Measurements from ENCODE around the gene UBE2O. TPM values are rescaled to one million over a fixed set of nuclear protein-coding genes. Genes with fewer than 3 reads are reported as not detected.

Gene UBE2O
- total and polyA plus RNA-seq, 4 donors: 25.0 to 47.4 (median 35.8) TPM

DNA sequence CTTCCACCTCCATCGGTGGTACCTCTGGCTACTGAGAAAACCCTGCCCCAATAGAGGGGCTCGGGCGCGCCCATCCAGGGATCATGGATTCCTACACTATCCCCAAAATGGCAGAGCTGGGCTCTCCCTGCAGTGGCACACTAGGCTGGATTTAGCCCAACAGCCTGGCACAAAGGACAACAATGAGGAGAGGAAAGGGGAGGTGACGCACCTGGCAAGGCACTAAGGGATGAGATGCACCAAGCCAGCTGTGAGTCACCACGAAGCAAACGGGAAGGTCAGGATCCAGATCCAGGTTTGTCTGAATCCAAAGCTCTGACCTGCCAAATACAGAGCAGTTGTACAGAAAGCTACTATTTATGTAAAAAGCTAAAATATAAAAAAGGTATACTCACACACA lies 18.1 kb downstream of the UBE2O start:
- H3K4me3 ChIP-seq (ENCODE audit: low read depth, low read length): no peak overlapping the region
- no peaks in the 10 kb centered on the region for H3K27me3 ChIP-seq (ENCODE audit: control insufficient read depth, insufficient read depth, low read length)
- no peak for DNase-seq (ENCODE audit: low read depth in 4 of 6, low spot score in 6 of 6)
- no peaks in the 10 kb centered on the region for H3K9me3 ChIP-seq (ENCODE audit: control insufficient read depth, insufficient read depth, low read length)
- no peak overlapping the region for H3K27ac ChIP-seq (ENCODE audit: low read depth, low read length)
- H3K4me1 ChIP-seq (ENCODE audit: control insufficient read depth, insufficient read depth, low read length): peaks cover 9% of the 10 kb centered on the region
- WGBS (ENCODE audit: insufficient coverage): 100% methylated on average over 4 of the region's 7 CpGs
- H3K36me3 ChIP-seq (ENCODE audit: control insufficient read depth, insufficient read depth, low read length): no peaks in the 10 kb centered on the region

DNA sequence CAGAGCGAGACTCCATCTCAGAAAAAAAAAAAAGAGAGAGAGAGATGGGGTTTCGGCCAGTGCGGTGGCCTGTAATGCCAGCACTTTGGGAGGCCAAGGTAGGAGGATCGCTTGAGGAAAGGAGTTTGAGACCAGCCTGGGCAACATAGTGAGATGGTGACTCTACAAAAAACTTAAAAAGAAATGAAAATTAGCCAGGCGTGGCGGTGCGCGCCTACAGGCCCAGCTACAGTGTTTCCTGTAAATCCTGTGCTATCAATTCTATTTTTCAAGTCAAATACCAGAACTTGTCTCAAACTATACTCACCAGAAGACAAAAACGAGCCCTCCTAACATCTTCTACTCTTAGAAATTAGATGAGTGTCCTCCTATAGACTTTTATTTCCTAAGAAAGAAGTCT lies 19.3 kb downstream of the UBE2O start:
- Histone ChIP-seq H3K9me3 (ENCODE audit: control insufficient read depth, insufficient read depth, low read length) (no peaks in the 10 kb centered on the region), H3K36me3 (ENCODE audit: control insufficient read depth, insufficient read depth, low read length) (no peaks in the 10 kb centered on the region), H3K4me1 (ENCODE audit: control insufficient read depth, insufficient read depth, low read length) (peaks cover 9% of the 10 kb centered on the region), H3K27ac (ENCODE audit: low read depth, low read length) (no peak overlapping the region), H3K27me3 (ENCODE audit: control insufficient read depth, insufficient read depth, low read length) (no peaks in the 10 kb centered on the region), H3K4me3 (ENCODE audit: low read depth, low read length) (no peak overlapping the region)
- DNase-seq (ENCODE audit: low read depth in 4 of 6, low spot score in 6 of 6): no peak
- 100% methylated on average over 8 of the region's 9 CpGs for WGBS (ENCODE audit: insufficient coverage)

DNA sequence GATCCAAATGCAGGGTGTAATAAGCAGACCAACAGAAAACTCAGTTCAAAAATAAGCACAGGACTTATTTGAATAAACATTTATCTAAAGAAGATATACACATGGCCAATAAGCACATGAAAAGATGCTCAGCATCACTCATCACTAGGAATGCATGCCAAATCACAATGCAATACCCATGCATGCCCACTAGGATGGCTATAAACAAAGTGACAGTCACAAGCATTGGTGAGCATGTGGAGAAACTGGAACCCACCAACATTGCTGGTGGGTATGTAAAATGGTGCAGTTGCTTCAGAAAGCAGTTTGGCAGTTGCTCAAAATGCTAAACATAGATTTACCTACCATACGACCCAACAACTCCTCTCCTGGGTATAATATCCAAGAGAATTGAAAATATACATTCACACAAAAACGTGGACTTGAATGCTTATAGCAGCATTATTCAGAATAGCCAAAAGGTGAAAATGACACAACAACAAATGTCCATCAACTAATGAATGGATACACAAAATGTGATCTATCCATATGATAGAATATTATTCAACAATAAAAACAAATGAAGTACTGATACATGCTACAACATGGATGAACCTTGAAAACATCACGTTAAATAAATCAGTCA lies 20.1 kb downstream of the UBE2O start:
- WGBS (ENCODE audit: insufficient coverage): no CpG with 5 or more reads among the region's 3 CpGs

DNA sequence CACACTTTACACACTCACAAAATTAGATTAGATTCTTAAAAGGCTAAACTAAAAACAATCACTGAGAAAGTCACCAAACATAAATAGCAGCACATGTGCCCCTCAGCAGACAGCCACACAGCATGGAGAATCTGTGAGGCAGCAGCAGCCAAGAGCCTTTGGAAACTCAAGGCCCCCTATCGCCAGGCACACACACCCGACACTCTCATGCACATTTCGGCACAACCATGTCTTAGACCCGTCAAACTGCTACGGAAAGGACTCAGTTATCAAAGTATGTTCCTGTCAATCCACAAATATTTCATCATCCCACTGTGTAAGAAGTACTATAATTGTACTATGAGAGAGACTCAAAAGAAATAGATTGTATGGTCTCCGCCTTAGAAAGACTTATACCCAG lies 20.9 kb downstream of the UBE2O start:
- no CpG with 5 or more reads among the region's 6 CpGs for WGBS (ENCODE audit: insufficient coverage)
- Histone ChIP-seq H3K9me3 (ENCODE audit: control insufficient read depth, insufficient read depth, low read length) (no peaks in the 10 kb centered on the region), H3K27ac (ENCODE audit: low read depth, low read length) (no peak overlapping the region), H3K4me3 (ENCODE audit: low read depth, low read length) (no peak overlapping the region), H3K36me3 (ENCODE audit: control insufficient read depth, insufficient read depth, low read length) (no peaks in the 10 kb centered on the region), H3K4me1 (ENCODE audit: control insufficient read depth, insufficient read depth, low read length) (peaks cover 9% of the 10 kb centered on the region), H3K27me3 (ENCODE audit: control insufficient read depth, insufficient read depth, low read length) (no peaks in the 10 kb centered on the region)
- DNase-seq (ENCODE audit: low read depth in 4 of 6, low spot score in 6 of 6): peak in 1 of 6 donors; percentile 45

More for the DNA sequence above, 20.1 kb downstream of the UBE2O start:
- Histone ChIP-seq H3K9me3 (ENCODE audit: control insufficient read depth, insufficient read depth, low read length) (no peaks in the 10 kb centered on the region), H3K4me1 (ENCODE audit: control insufficient read depth, insufficient read depth, low read length) (peaks cover 9% of the 10 kb centered on the region), H3K27ac (ENCODE audit: low read depth, low read length) (no peak overlapping the region), H3K27me3 (ENCODE audit: control insufficient read depth, insufficient read depth, low read length) (no peaks in the 10 kb centered on the region), H3K36me3 (ENCODE audit: control insufficient read depth, insufficient read depth, low read length) (no peaks in the 10 kb centered on the region), H3K4me3 (ENCODE audit: low read depth, low read length) (no peak overlapping the region)
- DNase-seq (ENCODE audit: low read depth in 4 of 6, low spot score in 6 of 6): peak in 1 of 6 donors; percentile 64

DNA sequence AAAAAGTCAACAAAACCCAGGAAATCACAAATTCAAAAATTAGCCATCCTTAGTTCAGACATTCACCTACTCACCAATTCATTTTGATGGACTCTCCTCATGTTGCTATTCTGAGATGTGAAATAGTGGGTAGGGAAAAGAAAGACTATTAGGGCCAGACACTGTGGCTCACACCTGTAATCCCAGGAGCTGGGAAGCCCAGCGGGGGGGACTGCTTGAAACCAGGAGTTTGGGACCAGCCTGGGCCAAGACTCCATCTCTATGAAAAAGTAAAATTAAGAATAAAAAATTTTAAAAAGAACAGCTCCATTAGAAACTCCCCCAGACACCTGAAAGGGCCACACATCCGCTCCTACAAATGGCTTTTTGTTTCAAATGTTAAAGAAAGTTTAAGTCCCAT lies 21.4 kb downstream of the UBE2O start:
- H3K9me3 ChIP-seq (ENCODE audit: control insufficient read depth, insufficient read depth, low read length): no peaks in the 10 kb centered on the region
- H3K4me1 ChIP-seq (ENCODE audit: control insufficient read depth, insufficient read depth, low read length): peaks cover 9% of the 10 kb centered on the region
- no peaks in the 10 kb centered on the region for H3K27me3 ChIP-seq (ENCODE audit: control insufficient read depth, insufficient read depth, low read length)
- no CpG with 5 or more reads among the region's 2 CpGs for WGBS (ENCODE audit: insufficient coverage)
- DNase-seq (ENCODE audit: low read depth in 4 of 6, low spot score in 6 of 6): no peak
- no peaks in the 10 kb centered on the region for H3K36me3 ChIP-seq (ENCODE audit: control insufficient read depth, insufficient read depth, low read length)
- no peak overlapping the region for H3K4me3 ChIP-seq (ENCODE audit: low read depth, low read length)
- H3K27ac ChIP-seq (ENCODE audit: low read depth, low read length): no peak overlapping the region

DNA sequence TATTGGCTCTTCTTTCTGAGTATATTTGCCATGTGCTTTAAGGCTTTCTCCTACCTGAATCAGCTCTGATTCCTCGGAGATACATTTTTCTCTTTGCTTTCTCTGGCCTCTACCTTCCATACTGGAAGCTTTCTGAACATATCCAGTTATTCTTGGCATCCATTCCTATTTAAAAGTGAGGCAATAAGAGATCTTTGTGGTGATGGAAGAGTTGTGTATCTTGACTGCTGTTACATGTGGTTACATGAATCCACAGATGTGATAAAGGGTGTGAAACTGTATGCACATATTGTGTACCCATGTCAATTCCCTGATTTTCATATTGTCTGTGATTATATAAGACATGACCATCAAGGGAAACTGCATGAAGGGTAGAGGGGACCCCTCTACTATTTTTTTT lies 24.4 kb downstream of the UBE2O start:
- H3K36me3 ChIP-seq (ENCODE audit: control insufficient read depth, insufficient read depth, low read length): no peaks in the 10 kb centered on the region
- peaks cover 9% of the 10 kb centered on the region for H3K4me1 ChIP-seq (ENCODE audit: control insufficient read depth, insufficient read depth, low read length)
- DNase-seq (ENCODE audit: low read depth in 4 of 6, low spot score in 6 of 6): no peak
- no peak overlapping the region for H3K27ac ChIP-seq (ENCODE audit: low read depth, low read length)
- H3K9me3 ChIP-seq (ENCODE audit: control insufficient read depth, insufficient read depth, low read length): no peaks in the 10 kb centered on the region
- no peaks in the 10 kb centered on the region for H3K27me3 ChIP-seq (ENCODE audit: control insufficient read depth, insufficient read depth, low read length)
- H3K4me3 ChIP-seq (ENCODE audit: low read depth, low read length): no peak overlapping the region
- WGBS (ENCODE audit: insufficient coverage): no CpG with 5 or more reads among the region's 1 CpG

DNA sequence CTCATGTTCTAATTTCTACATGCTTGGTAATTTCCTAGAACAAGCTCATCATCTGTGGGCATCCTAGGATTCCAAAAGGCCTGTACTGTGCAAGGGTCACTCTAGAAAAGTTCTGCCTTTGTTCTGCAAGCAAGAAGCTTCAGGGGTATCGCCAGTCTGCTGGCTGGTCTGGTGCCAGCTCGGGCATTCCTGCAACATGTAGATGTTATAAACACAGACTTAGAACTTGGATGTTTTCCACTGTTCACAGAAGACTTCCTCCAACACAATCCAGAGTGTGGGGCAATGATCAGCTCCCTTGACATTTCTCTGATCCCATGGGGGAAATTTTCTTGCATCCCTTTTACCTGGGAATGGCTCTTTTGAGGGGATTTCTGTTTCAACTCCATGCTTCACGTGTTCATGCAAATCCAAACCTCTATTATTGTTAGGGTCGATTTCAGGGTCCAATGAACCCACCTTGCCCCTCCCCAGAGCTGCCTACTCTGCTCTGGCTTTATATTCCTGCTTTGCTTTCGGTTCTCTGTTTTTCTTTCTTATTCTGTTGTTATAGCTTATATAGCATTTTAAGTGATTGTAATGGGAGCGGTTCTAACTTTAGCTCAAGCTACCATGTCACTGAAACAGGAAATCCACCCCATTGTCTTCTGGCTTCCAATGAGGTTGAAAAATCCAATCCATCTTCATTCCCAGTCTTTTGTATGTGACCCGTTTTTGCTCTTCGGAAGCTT lies 25.3 kb downstream of the UBE2O start:
- H3K4me3 ChIP-seq (ENCODE audit: low read depth, low read length): no peak overlapping the region
- H3K27me3 ChIP-seq (ENCODE audit: control insufficient read depth, insufficient read depth, low read length): no peaks in the 10 kb centered on the region
- H3K27ac ChIP-seq (ENCODE audit: low read depth, low read length): no peak overlapping the region
- peak in 1 of 6 donors; percentile 74 for DNase-seq (ENCODE audit: low read depth in 4 of 6, low spot score in 6 of 6)
- no peaks in the 10 kb centered on the region for H3K9me3 ChIP-seq (ENCODE audit: control insufficient read depth, insufficient read depth, low read length)
- H3K4me1 ChIP-seq (ENCODE audit: control insufficient read depth, insufficient read depth, low read length): peaks cover 9% of the 10 kb centered on the region
- 50% methylated on average over 2 of the region's 8 CpGs for WGBS (ENCODE audit: insufficient coverage)
- peaks cover 5% of the 10 kb centered on the region for H3K36me3 ChIP-seq (ENCODE audit: control insufficient read depth, insufficient read depth, low read length)

DNA sequence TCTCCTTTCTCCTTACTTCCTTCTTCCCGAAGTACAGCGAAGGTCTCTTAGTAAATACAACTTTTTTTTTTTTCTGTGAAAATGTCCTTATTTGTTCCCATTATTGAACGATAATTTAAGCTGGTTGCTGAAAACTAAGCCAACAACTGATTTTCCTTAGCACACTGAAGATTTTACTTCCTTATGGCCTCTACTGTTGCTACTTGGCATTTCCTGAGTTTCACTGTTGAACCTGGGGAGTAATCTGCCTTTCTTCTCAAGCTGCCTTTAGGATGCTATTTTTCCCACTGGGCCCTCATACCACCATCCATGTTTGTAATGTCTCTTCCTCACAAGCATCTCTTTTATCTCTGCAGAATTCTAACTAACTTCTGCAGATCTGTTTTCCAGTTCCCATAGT lies 26.1 kb downstream of the UBE2O start:
- no peak for DNase-seq (ENCODE audit: low read depth in 4 of 6, low spot score in 6 of 6)
- 100% methylated on average over 1 of the region's 3 CpGs for WGBS (ENCODE audit: insufficient coverage)
- no peak overlapping the region for H3K27ac ChIP-seq (ENCODE audit: low read depth, low read length)

DNA sequence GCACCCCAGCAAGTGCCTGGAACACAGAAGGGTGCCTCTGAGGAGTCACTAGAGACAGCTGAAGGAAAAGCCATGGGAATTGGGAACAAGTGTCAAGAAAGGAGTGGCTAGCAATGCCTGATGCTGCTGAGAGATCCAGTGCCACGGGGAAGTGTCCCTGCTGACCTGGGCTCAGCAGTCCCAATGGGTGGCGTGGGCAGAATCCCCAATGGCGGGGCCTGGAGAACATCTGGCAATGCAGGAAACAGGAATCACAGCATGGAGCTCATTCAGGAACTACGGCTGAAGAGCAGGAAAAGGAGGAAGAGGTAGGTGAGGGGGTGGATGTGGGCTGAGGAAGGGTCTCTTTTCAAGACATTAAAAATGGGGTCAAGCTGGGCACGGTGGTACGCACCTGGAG lies 30.1 kb downstream of the UBE2O start:
- Histone ChIP-seq H3K27me3 (ENCODE audit: control insufficient read depth, insufficient read depth, low read length) (no peaks in the 10 kb centered on the region), H3K27ac (ENCODE audit: low read depth, low read length) (no peak overlapping the region), H3K9me3 (ENCODE audit: control insufficient read depth, insufficient read depth, low read length) (no peaks in the 10 kb centered on the region), H3K4me3 (ENCODE audit: low read depth, low read length) (no peak overlapping the region), H3K4me1 (ENCODE audit: control insufficient read depth, insufficient read depth, low read length) (peaks cover 20% of the 10 kb centered on the region), H3K36me3 (ENCODE audit: control insufficient read depth, insufficient read depth, low read length) (peaks cover 9% of the 10 kb centered on the region)
- no peak for DNase-seq (ENCODE audit: low read depth in 4 of 6, low spot score in 6 of 6)
- 93% methylated on average over 6 of the region's 6 CpGs for WGBS (ENCODE audit: insufficient coverage)

More for the DNA sequence above, 26.1 kb downstream of the UBE2O start:
- H3K4me3 ChIP-seq (ENCODE audit: low read depth, low read length): no peak overlapping the region
- H3K4me1 ChIP-seq (ENCODE audit: control insufficient read depth, insufficient read depth, low read length): peaks cover 7% of the 10 kb centered on the region
- H3K36me3 ChIP-seq (ENCODE audit: control insufficient read depth, insufficient read depth, low read length): peaks cover 9% of the 10 kb centered on the region
- H3K27me3 ChIP-seq (ENCODE audit: control insufficient read depth, insufficient read depth, low read length): no peaks in the 10 kb centered on the region
- no peaks in the 10 kb centered on the region for H3K9me3 ChIP-seq (ENCODE audit: control insufficient read depth, insufficient read depth, low read length)

DNA sequence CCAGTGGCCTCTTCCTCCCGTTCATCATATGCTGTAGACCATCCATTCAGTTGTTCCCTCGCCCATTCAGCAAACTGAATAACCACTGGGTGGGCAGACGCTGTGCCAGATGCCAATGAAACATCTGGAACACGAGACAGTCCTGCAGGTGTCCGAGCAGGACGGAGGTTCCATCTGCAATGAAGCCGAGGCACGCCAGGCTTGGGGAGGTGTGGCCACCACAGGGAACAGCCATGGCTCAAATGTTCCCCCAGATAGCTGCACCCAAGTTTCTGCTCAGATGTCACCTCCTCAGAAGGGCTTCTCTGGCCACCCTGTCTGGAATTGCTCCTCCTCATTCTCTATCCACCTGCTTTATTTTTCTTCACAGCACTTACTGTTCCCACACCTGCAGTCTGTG lies 30.5 kb downstream of the UBE2O start:
- peaks cover 9% of the 10 kb centered on the region for H3K36me3 ChIP-seq (ENCODE audit: control insufficient read depth, insufficient read depth, low read length)
- no peaks in the 10 kb centered on the region for H3K9me3 ChIP-seq (ENCODE audit: control insufficient read depth, insufficient read depth, low read length)
- WGBS (ENCODE audit: insufficient coverage): 94% methylated on average over 8 of the region's 8 CpGs

More for the DNA sequence above, 30.5 kb downstream of the UBE2O start:
- Histone ChIP-seq H3K27ac (ENCODE audit: low read depth, low read length) (no peak overlapping the region), H3K4me3 (ENCODE audit: low read depth, low read length) (no peak overlapping the region), H3K4me1 (ENCODE audit: control insufficient read depth, insufficient read depth, low read length) (peaks cover 24% of the 10 kb centered on the region), H3K27me3 (ENCODE audit: control insufficient read depth, insufficient read depth, low read length) (no peaks in the 10 kb centered on the region)
- no peak for DNase-seq (ENCODE audit: low read depth in 4 of 6, low spot score in 6 of 6)

Measured in spinal cord (tissue), 10 donors.